Kidney (tissue), 14 donors: ENCODE data around the gene KLHL21. TPM values are rescaled to one million over a fixed set of nuclear protein-coding genes. Genes with fewer than 3 reads are reported as not detected.

ENCODE experiments used
- DNase-seq, 5 donors: peaks; one replicate each; pipeline ENCODE4 v3.0.0-alpha.2; 2013 to 2020
- FAIRE-seq: peaks from 2 replicates; lab custom pipeline; 2012; peaks lifted over from hg19 to GRCh38; lab: Jason Lieb, UNC
- H3K27ac ChIP-seq, 2 donors: one replicate each; pipeline ENCODE4 v1.7.0; 2013; ENCODE audit warnings: low read depth in 2 of 2, low read length in 2 of 2, inconsistent platforms in 1 of 2
- H3K27me3 ChIP-seq: one replicate; pipeline ENCODE4 v1.7.1; 2013; ENCODE audit warnings: low read length, inconsistent platforms; ENCODE audit not compliant: control insufficient read depth, insufficient read depth
- H3K36me3 ChIP-seq, 3 donors: one replicate each; pipeline versions ENCODE4 v1.7.0 to v1.7.1; 2013; ENCODE audit warnings: low read length in 3 of 3, control low read depth in 1 of 3, inconsistent platforms in 1 of 3; ENCODE audit not compliant: insufficient read depth in 3 of 3, control insufficient read depth in 2 of 3
- H3K4me1 ChIP-seq, 3 donors: one replicate each; pipeline versions ENCODE4 v1.7.0 to v1.7.1; 2013; ENCODE audit warnings: low read length in 3 of 3, inconsistent platforms in 1 of 3, low read depth in 1 of 3; ENCODE audit not compliant: control insufficient read depth in 2 of 3, insufficient read depth in 2 of 3
- H3K4me3 ChIP-seq, 3 donors: one replicate each; pipeline versions ENCODE4 v1.7.0 to v1.8.1; 2013; ENCODE audit warnings: low read length in 3 of 3, control low read depth in 1 of 3, inconsistent platforms in 1 of 3
- H3K9ac ChIP-seq, 3 donors: one replicate each; pipeline versions ENCODE4 v1.7.0 to v1.7.1; 2013; ENCODE audit warnings: low read length in 3 of 3, control low read depth in 1 of 3, inconsistent platforms in 1 of 3
- H3K9me3 ChIP-seq, 3 donors: one replicate each; pipeline versions ENCODE4 v1.7.0 to v1.7.1; 2013; ENCODE audit warnings: low read length in 3 of 3, control low read depth in 1 of 3, inconsistent platforms in 1 of 3; ENCODE audit not compliant: control insufficient read depth in 2 of 3, insufficient read depth in 1 of 3
- intact Hi-C: fragments of 100-400 bp; cut with DNase I; formaldehyde crosslinking; loops from one replicate; pipeline ENCODE4 v1.11.1; 2022
- polyA plus RNA-seq: library from polyadenylated mRNA; stranded (reverse); fragments of 350-450 nt; fragmentation: Illumina TruSeq; extraction: RNeasy Lipid Tissue Mini Kit (QIAGEN cat#74804); gene quantifications from one replicate; pipeline ENCODE4 v1.2.3, GENCODE V29; 2014; ENCODE audit warnings: low read depth, low replicate concordance; ENCODE audit not compliant: insufficient read depth
- total RNA-seq: library from RNA; stranded (reverse); fragmentation: NEBNext Ultra II Directional; extraction: Animal tissue kit (Norgen Biotek cat#: 25700); gene quantifications from one replicate; pipeline ENCODE4 v1.2.1, GENCODE V29; 2021
- TF ChIP-seq, protein P1 (sequence below): IDR thresholded peaks from 3 replicates; pipeline ENCODE4 v1.5.1; 2012; ENCODE audit warnings: mild to moderate bottlenecking, moderate library complexity, borderline replicate concordance; ENCODE audit not compliant: insufficient read depth; ENCODE audit errors: extremely low read depth
- donor health status: control.
- donor health status: control.
- donor health status: control.
- donor health status: control.
- donor health status: control.
- donor health status: DM: yes; HTN: yes; CAD: no.
- donor health status: Normal renal cell carcinoma (clear cell type).

Gene KLHL21
- total and polyA plus RNA-seq, 2 donors from 2014 or later = 13.9 to 25.0 TPM

DNA sequence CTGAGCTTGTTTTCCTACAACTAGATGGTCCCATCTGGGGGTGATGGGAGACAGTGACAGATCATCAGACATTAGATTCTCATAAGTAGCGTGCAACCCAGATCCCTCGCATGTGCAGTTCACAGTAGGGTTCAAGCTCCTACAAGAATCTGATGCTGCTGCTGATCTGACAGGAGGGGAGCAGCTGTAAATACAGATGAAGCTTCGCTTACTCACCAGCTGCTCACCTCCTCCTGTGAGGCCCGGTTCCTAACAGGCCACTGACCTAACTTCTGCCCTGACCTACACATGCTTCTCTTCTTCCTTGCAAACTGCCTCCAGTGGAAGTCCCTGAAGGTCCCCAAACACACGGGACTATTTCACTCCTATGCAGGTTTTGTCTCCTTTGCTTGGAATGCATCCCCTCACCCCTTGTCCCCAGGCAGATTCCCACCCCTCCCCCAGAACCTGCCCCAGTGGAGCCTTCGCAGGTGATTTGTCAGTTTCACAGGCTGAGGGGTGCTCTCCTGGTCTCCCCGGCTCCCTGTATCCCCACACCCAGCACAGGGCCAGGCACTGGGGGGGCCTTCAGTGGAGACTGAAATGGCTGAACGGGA is 28.5 kb downstream of the KLHL21 start:
- H3K4me1 ChIP-seq = peaks cover 0 to 3% (median 3%) of the 10 kb centered on the region in 3 donors
- TF ChIP-seq, protein P1, sequence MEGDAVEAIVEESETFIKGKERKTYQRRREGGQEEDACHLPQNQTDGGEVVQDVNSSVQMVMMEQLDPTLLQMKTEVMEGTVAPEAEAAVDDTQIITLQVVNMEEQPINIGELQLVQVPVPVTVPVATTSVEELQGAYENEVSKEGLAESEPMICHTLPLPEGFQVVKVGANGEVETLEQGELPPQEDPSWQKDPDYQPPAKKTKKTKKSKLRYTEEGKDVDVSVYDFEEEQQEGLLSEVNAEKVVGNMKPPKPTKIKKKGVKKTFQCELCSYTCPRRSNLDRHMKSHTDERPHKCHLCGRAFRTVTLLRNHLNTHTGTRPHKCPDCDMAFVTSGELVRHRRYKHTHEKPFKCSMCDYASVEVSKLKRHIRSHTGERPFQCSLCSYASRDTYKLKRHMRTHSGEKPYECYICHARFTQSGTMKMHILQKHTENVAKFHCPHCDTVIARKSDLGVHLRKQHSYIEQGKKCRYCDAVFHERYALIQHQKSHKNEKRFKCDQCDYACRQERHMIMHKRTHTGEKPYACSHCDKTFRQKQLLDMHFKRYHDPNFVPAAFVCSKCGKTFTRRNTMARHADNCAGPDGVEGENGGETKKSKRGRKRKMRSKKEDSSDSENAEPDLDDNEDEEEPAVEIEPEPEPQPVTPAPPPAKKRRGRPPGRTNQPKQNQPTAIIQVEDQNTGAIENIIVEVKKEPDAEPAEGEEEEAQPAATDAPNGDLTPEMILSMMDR = no peak
- H3K4me3 ChIP-seq = no peak overlapping the region
- no peaks in the 10 kb centered on the region for H3K27me3 ChIP-seq
- no peak overlapping the region for H3K27ac ChIP-seq
- FAIRE-seq (no peak), DNase-seq (no peak)
- peaks cover 0 to 2% (median 0%) of the 10 kb centered on the region in 3 donors for H3K9me3 ChIP-seq
- no peaks in the 10 kb centered on the region for H3K36me3 ChIP-seq
- H3K9ac ChIP-seq = no peak overlapping the region
- intact Hi-C loops = no loop called here

DNA sequence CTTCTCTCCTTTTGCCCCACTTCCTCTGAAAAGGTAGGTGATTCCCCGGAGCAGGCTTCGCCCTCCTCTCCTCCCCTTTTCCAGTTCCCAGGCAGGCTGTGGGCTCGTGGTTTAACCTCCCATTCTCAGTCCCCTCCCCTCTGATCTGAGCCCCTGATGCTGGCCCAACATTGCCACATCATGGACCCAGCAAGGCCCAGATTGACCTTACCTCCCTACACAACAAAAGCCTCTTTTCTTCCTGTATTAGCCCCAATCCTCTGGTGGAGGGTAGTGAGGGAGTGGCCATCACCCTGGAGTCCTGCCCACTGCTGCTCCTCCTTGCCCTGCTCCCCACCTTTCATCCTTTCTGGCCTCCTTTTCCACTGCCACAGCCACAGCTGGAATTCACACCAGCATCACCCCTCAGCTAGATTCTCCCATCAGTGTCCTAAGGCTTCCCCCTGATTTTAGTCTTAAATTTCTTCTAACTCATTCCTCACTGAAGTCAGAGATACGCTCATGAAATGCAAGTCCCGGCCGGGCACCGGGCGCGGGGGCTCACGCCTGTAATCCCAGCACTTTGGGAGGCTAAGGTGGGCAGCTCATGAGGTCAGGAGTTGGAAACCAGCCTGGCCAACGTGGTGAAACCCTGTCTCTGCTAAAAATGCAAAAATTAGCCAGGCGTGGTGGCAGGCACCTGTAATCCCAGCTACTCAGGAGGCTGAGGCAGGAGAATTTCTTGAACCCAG is 29.9 kb downstream of the KLHL21 start:
- TF ChIP-seq, protein P1 = no peak
- Histone ChIP-seq H3K27me3 (no peaks in the 10 kb centered on the region), H3K27ac (no peak overlapping the region), H3K9ac (no peak overlapping the region), H3K4me3 (no peak overlapping the region), H3K9me3 (peaks cover 0 to 2% (median 0%) of the 10 kb centered on the region in 3 donors), H3K36me3 (no peaks in the 10 kb centered on the region), H3K4me1 (no peaks in the 10 kb centered on the region)
- intact Hi-C loops = no loop called here
- no peak for FAIRE-seq
- no peak for DNase-seq

DNA sequence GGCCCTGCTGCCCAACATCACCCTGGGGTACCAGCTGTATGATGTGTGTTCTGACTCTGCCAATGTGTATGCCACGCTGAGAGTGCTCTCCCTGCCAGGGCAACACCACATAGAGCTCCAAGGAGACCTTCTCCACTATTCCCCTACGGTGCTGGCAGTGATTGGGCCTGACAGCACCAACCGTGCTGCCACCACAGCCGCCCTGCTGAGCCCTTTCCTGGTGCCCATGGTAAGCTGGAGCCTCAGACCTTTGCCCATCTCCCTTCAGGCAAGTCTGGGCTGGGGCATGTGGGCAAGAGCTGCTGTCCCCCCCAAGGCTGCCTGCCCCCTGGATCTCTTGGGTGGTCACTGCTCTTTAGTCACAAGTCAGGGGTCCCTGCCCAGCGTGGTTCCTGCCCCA is 31.7 kb downstream of the KLHL21 start:
- Histone ChIP-seq H3K4me3 (no peak overlapping the region), H3K9me3 (peaks cover 0 to 2% (median 0%) of the 10 kb centered on the region in 3 donors), H3K9ac (no peak overlapping the region), H3K27me3 (no peaks in the 10 kb centered on the region), H3K36me3 (no peaks in the 10 kb centered on the region), H3K4me1 (no peaks in the 10 kb centered on the region), H3K27ac (no peak overlapping the region)
- intact Hi-C loops = no loop called here
- TF ChIP-seq, protein P1 = no peak
- DNase-seq (no peak), FAIRE-seq (no peak)
